ENCODE results near the gene BTNL3.
"Not testable (repeated sequence)": the region's sequence is repeated elsewhere in the genome, so short reads cannot be mapped to it uniquely, and the experiment has no call there.

BTNL3 gene

DNA sequence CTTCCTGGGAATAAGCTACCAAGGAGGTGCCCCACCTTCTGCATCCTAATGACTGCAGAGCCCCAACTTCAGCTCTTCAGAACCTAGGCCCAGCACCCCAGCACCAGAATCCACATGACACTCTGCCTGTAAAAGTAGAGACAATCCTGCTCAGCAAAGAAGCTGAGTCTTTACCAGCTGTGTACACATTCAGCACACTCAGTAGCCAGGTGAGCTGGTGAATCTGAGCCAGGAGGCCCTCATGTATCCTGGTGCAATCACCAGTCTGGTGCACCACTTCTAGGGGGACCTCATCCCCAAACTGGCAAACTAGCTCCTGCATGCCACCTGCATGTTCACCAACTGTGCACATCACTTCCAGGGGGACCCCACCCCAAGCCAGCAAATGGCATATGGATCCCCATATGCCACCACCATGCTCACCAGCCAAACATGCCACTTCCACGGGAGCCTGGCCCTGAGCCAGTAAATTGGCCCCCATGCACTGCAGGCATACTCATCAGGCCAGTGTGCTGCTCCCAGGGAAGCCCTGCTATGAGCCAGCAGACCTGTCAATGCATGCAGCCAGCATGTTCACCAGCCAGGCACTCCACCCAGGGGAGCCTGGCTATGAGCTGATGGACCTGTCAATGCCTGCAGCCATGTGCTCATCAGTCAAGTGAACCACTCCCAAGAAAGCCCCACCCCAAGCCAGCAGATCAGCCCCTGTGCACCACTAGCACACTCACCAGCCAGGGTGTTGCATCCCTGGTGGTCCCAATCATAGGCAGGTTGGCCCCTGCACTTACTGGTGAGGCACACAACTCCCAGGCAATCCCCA is 35.8 kb downstream of the BTNL3 start:
- DNase-seq (ENCODE audit: low read depth in 2 of 2): no peak

DNA sequence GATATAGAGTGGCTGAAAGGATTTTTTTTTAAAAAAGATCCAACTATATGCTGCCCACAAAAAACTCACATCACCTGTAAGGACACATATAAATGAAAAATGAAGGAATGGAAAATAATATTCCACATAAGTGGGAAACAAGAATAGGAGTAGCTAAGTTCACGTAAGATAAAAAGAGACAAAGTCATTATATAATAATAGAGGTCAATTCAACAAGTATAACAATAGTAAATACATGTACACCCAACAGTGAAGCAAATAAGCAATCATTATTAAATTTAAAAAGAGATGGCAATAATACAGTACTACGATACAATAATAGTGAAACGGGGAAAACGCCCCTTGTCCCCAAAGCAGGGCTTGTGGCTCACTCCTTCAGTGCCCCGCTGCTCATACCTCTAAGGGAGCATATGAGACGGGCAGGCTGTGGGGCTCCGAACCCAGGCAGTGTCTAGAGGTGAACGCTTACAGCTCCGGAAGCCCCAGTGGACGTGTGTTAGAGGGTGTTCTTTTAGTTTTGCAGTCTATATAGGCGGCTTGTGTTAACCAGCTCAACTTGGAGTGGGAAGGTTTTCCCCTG is 38.9 kb downstream of the BTNL3 start:
- DNase-seq (ENCODE audit: low read depth in 2 of 2): no peak

DNA sequence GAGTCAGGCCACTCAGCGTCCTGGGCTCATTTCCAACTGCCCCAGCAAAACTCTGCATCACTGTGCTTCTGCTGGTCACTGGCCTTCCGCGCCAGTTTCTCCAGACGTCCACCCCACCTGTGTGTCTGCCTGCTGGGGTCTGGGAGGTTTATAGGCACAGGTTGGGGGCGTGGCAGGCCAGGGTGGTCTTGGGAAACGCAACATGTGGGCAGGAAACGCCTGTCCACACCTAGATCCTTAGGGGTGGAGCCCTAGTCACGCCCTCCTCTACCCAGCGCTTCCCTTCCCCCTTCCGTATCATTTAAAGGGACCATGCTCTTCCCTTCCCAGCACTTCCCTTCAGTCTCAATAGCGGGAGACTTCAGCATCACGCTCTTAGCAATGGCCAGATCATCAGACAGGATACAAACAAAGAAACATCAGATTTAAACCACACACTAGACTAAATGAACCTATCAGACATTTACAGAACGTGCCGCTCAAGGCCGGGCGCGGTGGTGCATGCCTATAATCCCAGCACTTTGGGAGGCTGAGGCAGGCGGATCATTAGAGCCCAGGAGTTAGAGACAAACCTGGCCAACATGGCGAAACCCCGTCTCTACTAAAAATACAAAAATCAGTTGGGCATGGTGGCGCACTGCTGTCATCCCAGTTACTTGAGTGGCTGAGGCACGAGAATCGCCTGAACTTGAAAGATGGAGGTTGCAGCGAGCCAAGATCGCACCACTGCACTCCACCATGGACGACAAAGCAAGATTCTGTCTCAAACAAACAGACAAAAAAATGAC is 39.6 kb downstream of the BTNL3 start:
- DNase-seq (ENCODE audit: low read depth in 2 of 2): no peak

DNA sequence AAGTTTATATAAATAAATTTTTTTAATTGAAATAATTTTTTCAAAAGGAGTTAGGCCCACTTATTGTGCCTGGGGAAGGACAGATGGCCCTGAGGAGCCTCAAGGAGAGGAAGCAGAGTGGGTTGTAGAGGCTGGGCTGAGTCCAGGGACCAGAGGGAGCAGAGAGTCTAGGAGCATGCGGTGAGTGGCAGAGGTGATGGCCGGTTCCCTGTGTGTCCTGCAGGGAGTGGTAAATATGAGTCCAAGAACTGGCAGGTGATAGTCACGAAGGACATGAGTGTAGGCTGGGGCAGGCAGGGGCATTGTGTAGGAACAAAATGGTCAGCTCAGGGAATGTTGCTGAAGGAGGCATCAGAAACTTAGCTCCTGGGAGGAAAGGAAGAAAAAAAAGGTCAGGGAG is 43.1 kb downstream of the BTNL3 start:
- DNase-seq (ENCODE audit: low read depth in 2 of 2): no peak

DNA sequence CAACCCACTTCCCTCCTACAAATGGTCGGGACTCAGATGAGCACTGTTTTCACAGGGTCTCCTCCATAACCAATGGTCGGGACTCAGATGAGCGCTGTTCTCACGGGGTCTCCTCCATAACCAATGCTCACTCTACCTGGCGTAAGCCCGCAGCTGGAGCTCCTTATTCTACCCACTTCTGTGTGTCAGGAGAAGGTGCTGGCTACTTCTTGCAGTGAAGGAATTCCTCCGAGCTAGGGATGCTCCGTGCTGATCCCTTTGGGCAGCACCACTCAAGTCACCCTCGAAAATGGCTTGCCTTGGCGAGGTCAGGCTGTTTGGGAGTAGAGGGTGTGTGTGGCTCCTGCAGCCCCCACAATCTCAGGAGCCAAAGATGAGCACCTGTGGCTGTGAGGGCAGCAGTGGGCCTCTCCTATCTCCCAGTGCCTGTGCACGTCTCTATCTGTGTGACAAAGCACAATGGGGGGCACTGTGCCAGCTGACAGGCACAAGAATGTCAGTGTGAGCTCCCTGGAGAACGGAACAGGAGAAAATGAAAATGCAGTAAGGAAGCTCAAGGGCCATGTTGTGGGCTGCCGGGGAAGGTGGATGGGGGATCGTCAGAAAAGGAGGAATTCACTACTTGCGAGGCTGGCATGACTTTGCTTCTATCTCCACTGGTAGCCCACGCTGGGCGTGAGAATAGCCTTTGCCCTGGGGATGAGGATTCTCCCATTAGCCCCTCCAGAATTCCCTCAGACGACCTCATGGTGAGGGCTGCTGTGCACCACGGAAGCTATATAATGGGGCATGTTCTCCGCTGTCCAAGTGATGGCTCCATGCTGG is 47.6 kb downstream of the BTNL3 start:
- no peak for DNase-seq (ENCODE audit: low read depth in 2 of 2)

DNA sequence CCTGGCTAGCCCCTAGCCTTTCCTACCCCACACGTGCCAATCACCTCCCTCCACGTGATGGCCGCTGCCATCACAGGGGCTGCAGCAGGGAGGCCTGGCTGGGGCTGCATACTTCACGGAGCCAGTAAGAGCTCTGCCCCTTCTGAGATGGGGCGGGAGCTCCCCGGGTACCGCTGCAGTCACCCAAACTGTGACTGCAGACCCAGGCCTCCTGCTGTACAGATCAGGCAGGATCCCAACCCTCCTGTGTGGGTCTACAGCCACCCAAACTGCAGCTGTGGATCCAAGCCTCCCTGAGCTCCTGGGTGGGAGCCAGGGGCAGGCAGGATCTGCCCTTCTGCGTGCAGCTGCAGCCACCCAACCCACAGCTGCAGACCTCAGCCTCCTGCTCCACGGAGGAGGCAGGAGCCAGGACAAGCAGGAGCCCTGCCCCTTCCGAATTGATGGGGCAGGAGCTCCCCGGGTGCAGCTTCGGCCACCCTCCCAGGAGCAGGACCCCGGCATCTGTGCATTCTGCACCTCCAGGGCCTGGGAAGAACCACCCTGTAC is 48.2 kb downstream of the BTNL3 start:
- DNase-seq (ENCODE audit: low read depth in 2 of 2): no peak

DNA sequence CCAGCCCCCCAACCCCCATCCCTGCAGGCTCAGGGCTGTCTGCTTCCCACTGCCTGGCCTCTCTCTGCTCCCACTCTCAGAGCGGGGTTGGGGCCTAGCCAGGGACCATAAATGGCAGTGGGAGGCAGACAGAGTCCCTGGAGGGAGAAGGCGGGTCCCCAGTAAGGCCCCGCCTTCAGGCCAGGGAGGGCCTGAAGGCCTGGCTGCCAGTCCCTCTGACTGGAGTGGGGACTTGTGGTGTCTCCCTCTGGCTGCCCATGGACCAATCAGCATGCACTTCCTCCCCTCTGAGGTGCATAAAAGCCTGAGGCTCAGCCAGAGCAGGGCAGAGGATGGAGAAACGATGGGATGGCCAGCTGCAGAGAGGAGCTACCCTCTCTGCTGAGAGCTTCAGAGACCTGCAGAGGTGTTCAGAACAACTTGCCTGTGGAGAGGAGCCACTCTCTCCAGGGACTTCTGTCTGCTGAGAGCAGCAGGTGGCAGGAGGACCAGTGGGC is 48.8 kb downstream of the BTNL3 start:
- no peak for DNase-seq (ENCODE audit: low read depth in 2 of 2)

DNA sequence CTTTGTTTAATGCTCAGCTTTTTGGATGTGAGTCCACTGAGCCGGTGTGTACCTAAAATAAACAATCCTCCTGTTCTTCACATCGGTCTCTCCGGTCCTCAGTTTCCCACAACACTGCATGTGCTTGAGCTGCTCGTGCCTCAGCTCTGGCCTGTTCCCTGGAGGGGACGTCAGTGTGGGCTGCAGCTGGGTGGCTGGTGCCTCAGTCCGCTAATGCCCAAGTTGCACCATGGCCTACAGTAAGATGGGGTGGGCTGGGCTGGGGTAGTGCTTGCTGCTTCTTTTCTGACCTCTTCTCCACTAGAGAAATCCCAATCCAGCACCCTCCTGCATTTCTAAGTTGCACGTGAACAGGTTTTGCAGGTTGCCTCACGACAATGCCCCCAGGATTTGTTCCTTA is 50.8 kb downstream of the BTNL3 start:
- DNase-seq (ENCODE audit: low read depth in 2 of 2): no peak

DNA sequence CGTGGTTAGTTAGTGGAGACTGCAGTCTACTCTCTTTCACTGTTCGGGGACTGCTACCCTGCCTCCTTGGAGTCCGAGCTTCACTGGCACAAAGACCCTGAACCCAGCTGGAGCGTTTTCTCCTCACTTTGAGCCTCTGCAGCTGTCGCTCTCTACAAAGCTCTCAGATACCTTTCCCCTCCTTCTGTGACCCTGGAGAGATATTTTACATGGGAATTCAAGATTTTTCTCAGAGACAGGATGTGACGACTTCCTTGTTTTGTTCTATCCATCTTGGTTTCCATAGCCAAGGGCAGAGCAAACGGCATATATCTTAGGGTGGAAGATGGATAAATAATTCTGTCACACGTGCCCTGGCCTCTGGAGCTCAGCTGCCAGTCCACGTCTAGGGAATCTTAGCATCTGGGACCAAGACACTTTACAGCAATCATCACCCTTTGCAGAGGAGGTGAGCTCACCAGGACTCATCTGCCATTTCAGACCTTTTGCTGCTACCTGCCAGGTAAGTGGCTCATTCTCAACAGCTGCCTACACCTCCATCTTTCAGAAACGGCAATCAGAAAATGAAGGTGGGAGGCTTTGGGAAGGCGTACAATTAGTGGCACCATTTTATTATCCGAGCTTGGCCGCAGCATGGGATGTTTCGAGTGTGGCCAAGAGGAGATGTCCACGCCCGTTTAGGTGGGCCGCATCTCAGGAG is 51.4 kb downstream of the BTNL3 start, which contains the start of gene BTNL9:
BTNL9 (plus strand) TSS at position 336 of the 700 bp plus-strand sequence. CDS start 5,224 bp downstream, outside the sequence.
- DNase-seq (ENCODE audit: low read depth in 2 of 2): no peak

DNA sequence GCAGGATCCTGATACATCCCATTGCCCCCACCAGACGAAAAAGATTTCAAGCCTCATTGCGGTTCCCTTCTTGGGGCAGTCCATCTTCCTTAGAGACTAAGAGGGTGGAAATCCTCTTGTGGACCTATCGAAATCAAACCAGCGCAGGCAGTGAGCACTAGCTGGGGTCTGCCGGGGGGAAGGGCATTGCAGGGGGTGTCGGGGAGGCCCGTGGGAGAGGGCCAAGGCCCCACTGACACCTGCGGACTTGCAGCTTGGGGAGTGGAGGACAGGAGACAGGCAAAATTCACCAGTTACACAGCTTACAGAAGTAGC is 51.9 kb downstream of the BTNL3 start:
- no peak for DNase-seq (ENCODE audit: low read depth in 2 of 2)

DNA sequence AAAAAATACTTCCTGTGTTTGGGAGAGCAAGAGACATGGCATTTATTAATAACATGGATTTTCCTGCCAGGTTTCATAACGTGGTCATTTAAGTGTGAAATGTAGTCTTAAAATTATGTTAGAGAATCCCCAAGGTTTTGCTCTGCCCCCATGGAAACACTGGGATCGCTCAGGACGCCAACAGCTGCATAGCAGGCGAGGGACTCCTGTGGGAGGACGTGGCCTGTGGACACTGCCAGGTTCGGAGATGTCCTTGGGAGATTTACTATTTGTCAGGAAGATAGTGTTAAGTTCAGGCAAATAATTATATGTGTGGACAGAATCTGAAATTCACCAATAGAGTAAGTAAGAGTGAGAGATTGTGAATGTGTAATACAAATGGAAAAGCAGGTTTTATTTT is 52.4 kb downstream of the BTNL3 start:
- no peak for DNase-seq (ENCODE audit: low read depth in 2 of 2)

DNA sequence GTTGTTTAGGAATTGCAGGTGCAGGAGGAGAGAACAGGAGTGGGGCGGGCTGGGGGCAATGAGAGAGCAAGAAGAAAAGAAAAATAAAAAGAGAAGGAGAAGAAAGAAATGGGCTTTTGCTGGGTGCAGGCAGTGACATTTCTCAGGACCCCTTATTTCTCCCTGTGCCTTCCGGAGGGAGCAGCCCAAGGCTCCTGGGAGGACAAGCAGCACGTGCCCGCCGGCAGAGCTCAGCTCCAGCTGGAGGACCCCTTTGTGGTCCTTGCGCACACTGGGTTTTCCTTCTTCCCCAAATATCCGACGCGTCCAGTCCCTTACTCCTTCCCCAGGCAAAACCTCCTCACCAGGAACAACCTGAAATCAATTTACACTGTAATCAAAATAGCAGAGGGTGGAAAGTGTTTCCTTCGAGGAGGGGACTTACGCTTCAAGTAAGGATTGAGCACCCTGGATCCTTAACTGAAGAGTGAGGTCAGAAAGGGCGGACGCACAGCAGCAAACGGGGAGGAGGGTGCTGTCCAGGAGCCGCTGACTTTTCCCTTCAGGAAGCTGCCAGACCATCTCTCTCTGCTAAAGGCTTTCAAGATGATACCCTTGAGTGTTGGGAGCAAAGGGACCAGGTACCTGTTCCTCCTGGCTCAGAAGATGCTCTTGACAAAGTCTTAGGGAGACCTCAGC is 53.5 kb downstream of the BTNL3 start:
- no peak for DNase-seq (ENCODE audit: low read depth in 2 of 2)

DNA sequence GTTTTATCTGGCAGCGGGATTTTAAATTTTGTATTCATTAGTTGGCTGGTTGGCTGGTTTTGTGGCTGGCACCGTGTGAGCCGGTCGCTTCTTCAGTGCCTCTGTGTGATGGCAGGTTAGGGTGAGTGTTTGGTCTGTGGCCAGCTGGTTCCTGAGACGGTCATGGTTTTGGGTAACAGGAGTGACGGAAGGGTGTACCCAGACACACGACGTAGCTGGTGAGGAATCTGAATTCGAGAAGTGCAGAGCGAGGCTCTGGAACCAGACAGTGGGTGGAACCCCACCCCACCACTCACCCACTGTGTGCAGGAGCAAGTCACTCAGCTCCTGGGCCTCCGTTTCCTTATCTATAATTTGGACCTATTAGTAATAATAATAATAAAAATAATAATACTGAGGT is 54.1 kb downstream of the BTNL3 start:
- DNase-seq (ENCODE audit: low read depth in 2 of 2): no peak

DNA sequence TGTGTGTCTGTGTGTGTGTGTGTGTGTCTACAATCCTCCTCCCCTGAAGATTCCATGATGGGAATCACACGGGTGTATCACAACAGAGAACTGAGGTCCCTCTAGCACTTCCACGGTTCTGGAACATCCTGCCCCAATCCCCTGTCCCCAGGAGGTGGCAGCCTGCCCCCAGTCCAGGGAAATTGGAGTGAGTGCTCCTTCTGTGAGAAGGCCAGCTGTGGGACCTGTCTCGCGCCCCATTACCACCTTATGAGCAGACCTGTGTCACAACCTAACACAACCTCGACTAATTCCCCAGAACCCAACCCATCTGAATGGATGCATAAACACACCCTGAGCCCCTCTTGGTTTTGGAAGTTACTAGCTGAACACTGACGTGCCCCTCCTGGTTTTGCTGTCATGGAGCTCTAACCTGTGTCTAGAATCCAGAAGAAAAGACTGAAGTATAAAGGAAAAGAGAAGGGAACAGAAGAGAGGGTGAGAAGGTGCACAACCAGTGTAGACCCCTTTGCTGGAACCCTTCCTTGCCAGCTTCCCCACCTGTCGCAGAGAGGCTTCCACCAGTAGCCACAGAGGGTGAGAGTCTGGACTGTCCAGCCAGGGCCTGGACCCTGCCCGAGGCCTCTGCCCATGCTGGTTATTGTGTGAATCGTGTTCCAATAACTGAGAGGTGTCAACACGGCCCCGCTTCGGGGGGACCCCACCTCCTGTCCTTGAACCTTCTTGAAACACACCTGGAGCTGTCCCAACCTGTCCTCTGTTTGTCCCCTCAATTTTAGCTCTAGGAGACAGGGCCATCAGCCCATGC is 54.8 kb downstream of the BTNL3 start:
- no peak for DNase-seq (ENCODE audit: low read depth in 2 of 2)

DNA sequence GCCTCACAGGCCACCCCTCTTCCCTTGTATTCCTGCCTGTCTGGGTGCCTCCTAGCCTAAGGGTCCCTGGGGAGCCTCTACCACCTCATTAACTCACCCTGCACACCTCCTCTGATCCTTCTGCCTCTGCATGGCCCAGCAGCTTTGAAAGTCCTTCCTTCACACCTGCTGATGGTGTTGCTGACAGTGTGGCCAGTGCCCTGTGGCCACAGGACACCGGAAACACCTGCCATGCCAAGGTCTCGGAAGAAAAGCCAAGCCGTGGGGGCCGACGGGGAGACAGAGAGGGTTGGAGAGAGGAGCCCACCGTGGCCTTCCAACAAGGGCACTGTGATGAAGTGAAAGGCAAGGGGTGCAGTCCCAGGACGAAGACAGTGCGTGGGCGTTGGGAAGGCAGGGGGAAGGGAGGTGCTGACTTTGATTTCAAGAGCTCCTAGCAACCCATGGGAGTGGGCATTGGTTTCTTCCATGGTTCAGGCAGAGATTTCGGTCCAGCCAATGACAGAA is 55.5 kb downstream of the BTNL3 start:
- no peak for DNase-seq (ENCODE audit: low read depth in 2 of 2)

DNA sequence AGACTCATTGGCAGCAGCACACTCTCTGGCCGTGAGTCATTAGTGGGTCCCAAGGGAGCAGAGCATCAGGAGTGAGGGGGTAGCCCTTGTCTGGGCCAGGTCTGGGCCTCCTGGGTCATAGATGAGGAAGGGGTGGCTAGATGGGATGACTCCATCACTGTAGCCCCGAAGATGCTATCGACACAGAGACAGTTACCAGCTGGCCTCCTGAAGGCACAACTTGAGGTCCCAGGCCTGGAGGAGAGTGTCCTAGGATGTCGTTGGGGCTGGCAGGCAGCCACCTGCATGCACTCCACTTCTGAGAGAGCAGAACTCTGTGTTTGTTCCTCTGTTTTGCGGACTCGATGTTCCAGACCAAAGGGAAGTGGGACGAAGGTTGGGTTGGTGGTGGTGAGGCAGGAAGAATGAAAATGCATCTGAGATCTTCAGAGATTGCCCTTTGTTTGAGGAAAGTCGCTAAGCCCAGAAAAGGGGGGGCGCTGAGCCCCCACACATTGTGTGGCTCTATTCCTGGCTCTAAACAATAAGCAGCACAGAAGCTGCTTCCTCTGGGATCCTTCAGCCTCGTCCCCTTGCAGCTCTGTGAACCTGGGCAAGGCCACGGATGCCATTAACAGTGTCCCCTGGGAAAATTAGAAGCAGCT is 56.1 kb downstream of the BTNL3 start:
- no peak for DNase-seq (ENCODE audit: low read depth in 2 of 2)

DNA sequence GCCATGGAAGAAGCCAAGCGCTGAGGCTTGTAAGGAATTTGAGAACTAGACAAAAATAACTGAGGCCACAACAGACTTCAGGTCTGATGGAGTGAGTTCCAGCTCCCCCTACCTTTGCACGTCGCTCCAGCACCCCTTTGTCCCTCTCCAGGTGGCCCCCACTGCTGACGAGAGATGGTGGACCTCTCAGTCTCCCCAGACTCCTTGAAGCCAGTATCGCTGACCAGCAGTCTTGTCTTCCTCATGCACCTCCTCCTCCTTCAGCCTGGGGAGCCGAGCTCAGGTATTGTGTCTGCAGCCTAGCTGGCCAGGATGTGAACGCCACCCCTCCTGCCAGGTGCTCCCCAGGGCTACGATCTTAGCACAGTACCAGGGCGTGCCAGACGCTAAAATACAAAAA is 56.7 kb downstream of the BTNL3 start:
- DNase-seq (ENCODE audit: low read depth in 2 of 2): no peak

DNA sequence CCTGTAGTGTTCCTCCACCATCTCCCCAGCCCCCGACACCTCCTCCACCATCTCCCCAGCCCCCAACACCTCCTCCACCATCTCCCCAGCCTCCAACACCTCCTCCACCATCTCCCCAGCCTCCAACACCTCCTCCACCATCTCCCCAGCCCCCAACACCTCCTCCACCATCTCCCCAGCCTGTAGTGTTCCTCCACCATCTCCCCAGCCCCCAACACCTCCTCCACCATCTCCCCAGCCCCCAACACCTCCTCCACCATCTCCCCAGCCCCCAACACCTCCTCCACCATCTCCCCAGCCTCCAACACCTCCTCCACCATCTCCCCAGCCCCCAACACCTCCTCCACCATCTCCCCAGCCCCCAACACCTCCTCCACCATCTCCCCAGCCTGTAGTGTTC is 57.2 kb downstream of the BTNL3 start:
- DNase-seq (ENCODE audit: low read depth in 2 of 2): not testable (repeated sequence)

DNA sequence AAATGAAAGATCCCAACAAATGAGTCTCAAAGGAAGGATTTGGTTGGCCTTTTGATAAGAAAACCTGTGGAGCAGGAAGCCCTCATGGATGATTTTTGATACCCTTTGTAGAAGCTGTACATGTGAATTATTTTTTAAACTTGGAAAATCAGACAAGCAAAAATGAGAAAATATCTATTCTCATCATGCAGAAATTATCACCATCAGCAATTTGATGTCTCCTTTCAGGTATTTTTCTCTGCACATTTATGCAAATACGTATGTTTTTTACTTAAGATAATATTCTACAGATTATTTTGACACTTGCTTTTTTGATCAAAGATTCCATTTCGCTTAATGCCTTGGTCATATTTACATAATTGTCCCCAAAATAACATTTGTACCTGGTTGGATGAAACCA is 58.6 kb downstream of the BTNL3 start:
- no peak for DNase-seq (ENCODE audit: low read depth in 2 of 2)

Data from stimulated activated CD8-positive, alpha-beta memory T cell treated with anti-CD3 and anti-CD28 coated beads, Interleukin-7, amount 100 ng/mL, for 4 hours (primary cell).